NAMALWA (cell line): Measurements from ENCODE around the gene MTMR4.
A peak's percentile ranks its signal among the peaks of the same experiment; 100 is the strongest.
"Not testable (repeated sequence)": the region's sequence is repeated elsewhere in the genome, so short reads cannot be mapped to it uniquely, and the experiment has no call there.

Experiments used
- DNase-seq: peaks from one replicate; pipeline ENCODE4 v3.0.0-alpha.2; 2015; ENCODE audit warnings: low spot score

The MTMR4 gene

GRCh38 chr17:58525239-58525638 lies 10.8 kb upstream of the MTMR4 start:
- no peak for DNase-seq

GRCh38 chr17:58521680-58522079 lies 7.2 kb upstream of the MTMR4 start:
- no peak for DNase-seq

- DNase-seq: peak; percentile 61
Measured at GRCh38 chr17:58520843-58521430, 6.5 kb upstream of the MTMR4 start.

- DNase-seq: peak; percentile 100
Measured at GRCh38 chr17:58517928-58518609, 3.6 kb upstream of the MTMR4 start.

- no peak for DNase-seq
Measured at GRCh38 chr17:58517378-58517927, 3.0 kb upstream of the MTMR4 start.

GRCh38 chr17:58516644-58517377 lies 2.4 kb upstream of the MTMR4 start:
- no peak for DNase-seq

GRCh38 chr17:58515286-58515685 lies 848 bp upstream of the MTMR4 start:
- no peak for DNase-seq

- no peak for DNase-seq
Measured at GRCh38 chr17:58514770-58515157, 326 bp upstream of the MTMR4 start.

GRCh38 chr17:58513267-58513964 lies 1.0 kb downstream of the MTMR4 start:
- peak; percentile 37 for DNase-seq

- DNase-seq: no peak
Measured at GRCh38 chr17:58510075-58510474, 4.4 kb downstream of the MTMR4 start.

GRCh38 chr17:58508341-58509067 lies 5.9 kb downstream of the MTMR4 start:
- no peak for DNase-seq

- no peak for DNase-seq
Measured at GRCh38 chr17:58507123-58507634, 7.3 kb downstream of the MTMR4 start.

- no peak for DNase-seq
Measured at GRCh38 chr17:58506354-58507080, 7.9 kb downstream of the MTMR4 start.

- peak; percentile 62 for DNase-seq
Measured at GRCh38 chr17:58504826-58505351, 9.5 kb downstream of the MTMR4 start.

- DNase-seq: no peak
Measured at GRCh38 chr17:58503866-58504265, 10.6 kb downstream of the MTMR4 start.

- not testable (repeated sequence) for DNase-seq
Measured at GRCh38 chr17:58503134-58503533, 11.3 kb downstream of the MTMR4 start.

- DNase-seq: no peak
Measured at GRCh38 chr17:58501451-58501850, 13.0 kb downstream of the MTMR4 start.

- no peak for DNase-seq
Measured at GRCh38 chr17:58498177-58498828, 16.1 kb downstream of the MTMR4 start.

- DNase-seq: no peak
Measured at GRCh38 chr17:58493506-58493905, 20.9 kb downstream of the MTMR4 start.
